Fibroblast of skin of back (primary cell): Measurements from ENCODE around the gene OR2F2. TPM values are rescaled to one million over a fixed set of nuclear protein-coding genes. Genes with fewer than 3 reads are reported as not detected.

ENCODE experiments used
- DNase-seq: peaks from one replicate; pipeline ENCODE4 v3.0.0-alpha.2; 2013
- polyA plus RNA-seq, 2 experiments: library from polyadenylated mRNA; unstranded; fragments of 120-200 nt; gene quantifications; one replicate each; pipeline ENCODE4 v1.2.1, GENCODE V29; 2013; ENCODE audit not compliant: insufficient read length in 2 of 2

OR2F2 gene, protein sequence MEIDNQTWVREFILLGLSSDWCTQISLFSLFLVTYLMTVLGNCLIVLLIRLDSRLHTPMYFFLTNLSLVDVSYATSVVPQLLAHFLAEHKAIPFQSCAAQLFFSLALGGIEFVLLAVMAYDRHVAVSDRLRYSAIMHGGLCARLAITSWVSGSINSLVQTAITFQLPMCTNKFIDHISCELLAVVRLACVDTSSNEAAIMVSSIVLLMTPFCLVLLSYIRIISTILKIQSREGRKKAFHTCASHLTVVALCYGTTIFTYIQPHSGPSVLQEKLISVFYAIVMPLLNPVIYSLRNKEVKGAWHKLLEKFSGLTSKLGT
- not detected for polyA plus RNA-seq (2013, experiment 1 of 2; ENCODE audit: insufficient read length)
- not detected for polyA plus RNA-seq (2013, experiment 2 of 2; ENCODE audit: insufficient read length)

DNA sequence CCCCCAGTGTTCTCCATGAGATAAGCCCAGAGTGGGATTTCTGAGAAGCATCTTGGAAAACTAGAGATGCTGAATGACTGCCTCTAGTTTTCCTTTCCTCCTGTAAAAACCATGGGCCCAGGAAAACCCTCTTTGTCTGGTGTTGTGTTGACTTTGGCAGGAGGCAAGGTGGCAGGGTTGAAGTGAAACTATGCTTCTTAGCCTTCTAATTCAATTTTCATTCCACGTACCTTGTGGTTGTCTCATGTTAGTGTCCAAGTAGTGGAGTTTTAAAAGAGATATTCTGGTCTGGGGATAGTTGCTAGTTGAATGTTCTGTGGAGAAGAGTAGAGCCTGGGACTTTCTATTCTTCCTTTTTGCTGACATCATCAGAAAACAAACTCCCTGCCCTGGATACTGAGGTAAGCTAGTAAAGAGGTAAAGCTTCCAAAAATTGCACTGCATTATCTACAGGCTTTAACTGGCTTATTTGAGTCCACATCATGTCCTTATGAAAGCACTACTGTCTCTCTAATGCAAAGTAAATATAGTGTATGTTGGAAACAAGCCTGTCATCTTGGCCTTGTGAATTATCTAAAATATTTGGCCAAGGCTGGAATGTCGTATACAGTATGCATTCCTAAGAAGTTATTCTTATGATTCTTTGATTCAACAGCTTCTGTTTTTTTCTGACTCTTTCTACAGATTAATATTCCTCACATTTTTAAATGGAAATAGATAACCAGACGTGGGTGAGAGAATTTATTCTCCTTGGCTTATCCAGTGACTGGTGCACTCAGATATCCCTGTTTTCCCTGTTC is at the start of gene OR2F2:
Gene OR2F2, plus strand, starts transcription at position 708 of the 800 bp plus-strand sequence. Its CDS starts 0 bp downstream, at position 708.
- DNase-seq, result peak; percentile 92

DNA sequence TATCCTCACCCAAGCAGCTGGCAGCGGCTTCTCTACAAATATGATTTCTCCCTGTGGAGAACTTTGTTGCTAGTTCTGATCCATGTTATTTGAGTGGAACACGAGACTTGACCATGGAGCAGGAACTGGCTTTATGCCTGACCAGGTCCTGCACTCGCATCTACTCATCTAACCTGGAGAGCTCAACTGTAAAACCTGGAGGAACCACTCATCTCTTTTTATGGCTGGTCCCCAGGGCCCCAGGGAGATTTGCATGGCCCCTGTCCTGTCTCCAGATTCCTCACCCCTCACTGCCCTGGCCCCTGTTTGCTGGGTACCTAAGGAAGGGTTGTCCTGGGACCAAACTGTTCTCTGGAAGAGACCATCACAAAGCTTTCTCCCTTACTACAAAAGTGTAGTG is 49.1 kb upstream of the OR2F2 start:
- no peak for DNase-seq

DNA sequence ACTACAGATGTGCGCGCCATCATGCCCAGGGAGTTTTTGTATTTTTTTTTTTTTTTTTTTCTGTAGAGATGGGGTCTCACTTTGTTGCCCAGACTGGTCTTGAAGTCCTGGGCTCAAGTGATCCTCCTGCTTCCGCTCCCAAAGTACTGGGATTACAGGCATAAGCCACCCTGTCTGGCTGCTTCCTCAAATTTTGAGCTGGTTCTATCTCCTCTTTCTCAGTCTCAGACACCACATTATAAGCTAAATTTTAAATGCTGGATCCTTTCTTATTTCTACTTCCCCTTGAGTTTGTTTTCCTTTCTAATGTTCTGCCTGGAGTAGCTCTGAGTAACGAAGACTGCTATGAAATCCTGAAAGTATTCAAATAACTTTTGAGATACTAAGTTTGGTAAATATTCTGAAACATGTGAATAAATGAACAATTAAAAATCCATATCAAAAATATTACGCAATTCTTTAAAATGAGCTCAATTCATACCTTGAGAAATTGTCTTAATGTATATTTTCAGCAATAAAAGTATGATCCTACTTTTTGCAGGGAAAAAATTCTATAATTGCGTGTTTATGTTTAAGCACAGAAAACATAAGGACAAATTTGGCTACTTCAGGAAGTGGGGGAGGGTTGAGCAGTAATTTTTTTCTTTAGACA is 48.1 kb upstream of the OR2F2 start:
- DNase-seq, result no peak

DNA sequence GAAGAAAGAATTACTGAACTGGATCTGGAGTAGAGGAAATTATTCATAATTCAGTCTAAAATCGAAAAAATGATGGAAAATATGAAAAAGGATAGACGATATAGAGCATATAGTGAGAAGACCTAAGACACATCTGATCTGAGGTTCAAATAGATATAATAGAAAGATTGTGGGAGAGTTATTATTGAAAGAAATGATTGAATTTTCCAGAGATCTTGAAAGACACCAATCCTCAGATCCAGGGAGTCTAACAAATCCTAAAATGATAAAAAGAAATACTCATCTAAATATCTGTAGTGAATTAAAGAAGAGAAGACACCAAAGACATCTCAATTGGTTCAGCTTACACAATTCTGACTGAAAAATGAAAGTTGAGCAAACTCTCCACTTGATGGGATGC is 46.0 kb upstream of the OR2F2 start:
- DNase-seq, result no peak

DNA sequence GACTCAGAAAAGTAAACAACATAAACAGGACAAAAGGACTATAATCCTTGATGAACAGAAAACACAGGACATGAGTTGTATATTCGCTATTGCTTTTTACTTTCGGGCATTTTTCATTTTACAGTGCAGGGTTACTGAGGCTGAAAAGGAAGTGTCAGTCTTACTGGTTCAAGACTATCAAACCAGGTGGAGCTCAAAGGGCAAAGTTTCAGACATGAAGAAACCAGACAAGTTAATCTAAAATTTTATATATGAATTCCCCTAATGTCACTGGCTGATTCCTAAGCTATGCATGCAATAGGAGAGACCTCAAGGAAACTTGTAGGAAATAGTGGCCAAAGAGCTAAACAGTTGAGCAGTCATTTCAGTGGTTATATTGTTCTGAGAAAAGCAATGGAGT is 44.5 kb upstream of the OR2F2 start:
- DNase-seq, result no peak

DNA sequence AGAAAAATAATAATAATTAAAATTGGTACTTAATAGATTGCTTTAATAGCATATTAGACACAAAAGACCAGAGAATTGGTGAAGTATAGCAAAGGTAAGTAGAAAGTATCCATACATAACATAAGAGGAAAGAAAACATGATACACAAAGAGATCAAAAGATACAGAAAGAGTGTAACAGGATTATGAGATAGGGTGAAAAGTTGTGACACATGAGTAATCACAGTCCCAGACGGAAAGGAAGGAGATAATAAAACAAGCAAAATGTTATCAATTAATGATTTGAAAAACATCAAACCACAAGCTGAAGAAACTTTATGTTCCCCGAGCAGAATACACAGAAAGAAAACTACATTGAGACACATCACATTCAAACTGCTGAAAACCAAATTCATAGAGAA is 43.6 kb upstream of the OR2F2 start:
- DNase-seq, result no peak

DNA sequence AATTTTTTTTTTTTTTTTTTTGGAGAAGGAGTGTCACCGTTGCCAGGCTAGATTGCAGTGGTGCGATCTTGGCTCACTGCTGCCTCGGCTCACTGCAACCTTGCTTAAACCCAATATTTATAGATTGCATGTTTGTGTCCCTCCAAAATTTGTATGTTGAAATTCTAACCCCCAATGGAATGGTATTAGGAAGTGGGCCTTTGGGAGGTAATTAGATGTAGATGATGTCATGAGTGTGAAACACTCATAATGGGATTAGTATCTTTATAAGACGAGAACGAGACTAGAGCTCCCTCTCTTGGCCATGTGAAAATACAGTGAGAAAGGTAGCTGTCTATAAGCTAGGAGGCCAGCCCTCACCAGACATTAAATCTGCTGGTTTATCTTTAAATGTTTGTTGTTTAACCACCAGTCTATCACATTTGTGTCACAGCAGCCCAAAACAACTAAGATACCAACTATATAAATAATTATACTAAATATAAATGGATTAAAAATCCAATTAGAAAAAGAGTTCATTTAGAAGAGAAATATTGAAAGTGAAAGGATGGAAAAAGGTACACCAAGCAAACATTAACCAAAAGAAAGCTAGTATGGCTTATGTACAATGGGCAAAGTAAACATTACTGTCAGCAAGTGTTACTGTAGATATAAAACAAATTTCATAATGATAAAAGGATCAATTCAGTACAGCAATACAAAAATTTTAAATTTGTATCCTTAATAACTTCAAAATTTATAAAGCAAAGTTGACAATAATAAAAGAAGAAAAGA is 42.3 kb upstream of the OR2F2 start:
- DNase-seq, result peak; percentile 37

DNA sequence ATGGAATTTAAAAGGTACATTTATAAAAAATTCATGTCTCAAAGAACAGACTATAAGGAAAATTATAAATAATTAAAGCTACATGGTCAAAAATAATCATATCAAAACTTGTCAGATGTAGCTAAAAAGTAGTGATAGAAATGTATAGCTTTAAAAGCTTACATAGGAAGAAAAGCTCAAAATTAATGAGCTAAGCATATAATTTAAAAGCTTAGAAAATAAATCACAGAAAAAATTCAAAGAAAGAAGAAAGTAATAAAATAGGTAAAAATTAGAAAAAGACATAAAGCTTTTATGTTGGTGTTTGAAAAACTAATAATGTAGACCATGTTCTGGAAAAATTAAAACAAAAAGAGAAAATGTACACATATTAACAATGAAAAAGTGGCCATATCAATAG is 38.4 kb upstream of the OR2F2 start:
- no peak for DNase-seq

DNA sequence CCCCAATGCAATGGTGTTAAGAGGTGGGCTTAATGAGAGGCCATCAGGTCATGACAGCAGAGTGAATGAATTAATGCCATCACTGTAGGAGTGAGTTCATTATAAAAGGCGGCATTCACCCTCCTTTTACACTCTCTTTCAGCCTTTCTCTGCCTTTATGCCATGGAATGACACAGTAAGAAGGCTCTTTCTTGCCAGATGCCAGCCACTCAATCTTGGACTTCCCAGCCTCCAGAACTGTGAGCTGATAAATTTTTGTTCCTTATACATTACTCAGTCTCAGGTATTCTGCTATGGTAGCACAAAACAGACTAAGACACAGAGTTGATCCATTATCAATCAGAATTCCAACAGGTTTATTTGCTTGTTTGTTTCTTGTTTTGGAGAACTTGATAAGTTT is 36.2 kb upstream of the OR2F2 start:
- no peak for DNase-seq

DNA sequence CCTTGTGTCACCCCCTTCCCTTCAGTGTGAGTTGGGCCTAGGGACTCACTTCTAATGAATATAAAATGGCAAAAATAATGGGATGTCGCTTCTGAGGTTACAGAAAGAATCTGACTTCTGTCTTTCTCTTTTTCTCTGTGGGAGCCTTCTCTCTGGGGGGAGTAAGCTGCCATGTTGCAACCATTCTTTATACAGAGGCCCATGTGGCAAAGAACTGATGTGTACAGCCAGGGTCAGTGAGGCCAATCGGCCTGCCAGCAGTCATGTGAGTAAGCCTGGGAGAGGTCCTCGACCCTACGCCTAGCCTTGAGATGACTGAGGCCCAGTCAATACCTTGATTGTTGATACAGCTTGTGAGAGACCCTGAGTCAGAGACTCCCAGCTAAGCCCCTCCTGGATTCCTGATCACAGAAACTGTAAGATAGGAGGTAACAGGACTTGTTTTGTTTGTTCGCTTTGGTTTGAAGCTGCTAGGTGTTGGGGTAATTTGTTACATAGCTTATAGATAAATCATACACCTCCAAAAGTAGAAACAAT is 34.7 kb upstream of the OR2F2 start:
- peak; percentile 7 for DNase-seq

DNA sequence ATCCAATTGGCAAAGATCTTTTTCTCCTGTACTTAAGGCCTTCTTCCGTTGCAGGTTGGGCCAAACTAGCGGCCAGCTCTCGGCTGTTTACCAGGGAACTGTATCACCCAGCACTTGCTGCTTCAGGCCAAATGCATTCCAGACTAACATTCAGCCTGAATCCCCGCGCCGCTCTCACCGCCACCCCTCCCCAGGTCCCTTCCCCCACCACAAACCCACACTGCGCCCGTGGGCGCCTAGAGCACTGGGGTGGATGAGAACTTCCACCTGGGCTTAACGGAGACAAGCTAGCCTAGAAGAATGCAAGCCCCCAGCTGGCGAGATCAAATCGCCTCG is 33.7 kb upstream of the OR2F2 start:
- DNase-seq, result peak; percentile 40

DNA sequence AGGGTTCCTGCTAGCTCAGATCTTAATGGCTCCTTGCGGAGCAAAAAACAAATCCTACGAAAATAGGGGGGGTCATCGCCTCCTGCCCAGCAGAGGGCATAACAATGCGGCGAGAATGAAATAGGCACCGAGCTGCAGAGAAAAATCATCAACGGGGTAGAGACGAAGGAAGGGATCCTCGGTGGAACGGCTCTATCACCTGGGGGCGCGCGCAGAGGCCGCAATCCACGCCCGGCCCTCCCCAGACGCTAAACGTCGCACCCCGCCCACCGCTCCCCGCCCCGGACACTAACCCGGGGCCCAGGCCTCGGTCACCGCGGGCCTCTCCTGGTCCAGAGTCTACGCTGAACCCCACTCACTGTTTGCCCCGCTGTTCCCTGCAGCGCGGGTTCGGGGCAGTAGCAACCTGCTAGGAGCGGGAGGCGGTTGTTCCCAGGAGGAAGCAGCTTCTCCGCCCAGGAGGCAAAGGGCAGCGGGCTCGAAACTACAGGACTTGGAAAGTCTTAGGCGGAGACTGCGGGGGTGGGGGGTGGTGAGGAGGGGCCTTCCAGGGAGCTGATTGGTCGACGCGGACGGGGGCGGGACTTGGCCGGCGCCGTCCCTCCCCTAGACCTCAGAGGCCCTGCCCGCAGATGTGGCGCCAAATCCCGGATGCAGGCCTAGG is 33.2 kb upstream of the OR2F2 start, which contains the start of gene TCAF1:
Gene TCAF1, minus strand, starts transcription at position 509 of the 664 bp plus-strand sequence. CDS start 25,568 bp downstream, outside the sequence.
- peak; percentile 93 for DNase-seq

DNA sequence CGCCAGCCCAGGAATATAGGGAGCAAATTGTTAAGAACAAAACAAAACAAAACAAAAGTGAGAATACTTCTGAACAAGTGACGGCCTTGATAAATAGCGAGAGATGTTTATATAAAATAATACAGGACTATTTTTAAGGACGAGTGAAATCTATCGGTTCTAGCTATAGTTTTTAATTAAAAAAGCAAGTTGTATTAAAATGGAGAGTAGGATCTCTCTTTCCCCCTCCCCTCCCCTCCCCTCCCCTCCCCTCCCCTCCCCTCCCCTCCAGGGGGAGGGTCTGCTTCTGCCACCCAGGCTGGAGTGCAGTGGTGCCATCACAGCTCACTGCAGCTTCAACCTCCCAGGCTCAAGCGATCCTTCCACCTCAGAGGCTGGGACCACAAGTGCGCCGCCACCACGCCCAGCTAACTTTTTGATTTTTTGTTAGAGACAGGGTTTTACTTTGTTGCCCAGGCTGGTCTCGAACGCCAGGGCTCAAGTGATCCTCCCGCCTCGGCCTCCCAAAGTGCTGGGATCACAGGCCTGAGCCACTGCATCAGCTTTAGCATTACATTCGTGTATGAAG is 32.6 kb upstream of the OR2F2 start:
- no peak for DNase-seq

DNA sequence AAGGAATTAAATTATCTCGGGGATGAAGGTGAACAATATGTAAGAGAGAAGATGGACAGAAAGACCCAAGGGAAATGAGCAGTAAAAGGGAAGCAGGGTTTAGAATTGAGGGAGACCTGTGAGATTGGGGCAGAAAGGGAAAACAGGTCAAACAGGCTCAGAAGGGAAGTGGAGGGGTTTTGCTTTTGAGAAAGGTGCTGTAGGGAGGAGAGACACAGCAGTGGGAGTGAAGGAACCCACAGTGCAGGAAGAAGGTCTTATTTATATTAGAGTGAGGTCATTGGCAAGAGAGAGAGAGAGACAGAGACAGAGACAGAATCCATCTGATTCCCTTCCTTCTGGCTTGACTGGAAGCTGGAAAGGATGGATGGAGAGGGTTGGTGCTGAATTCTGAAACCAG is 29.5 kb upstream of the OR2F2 start:
- DNase-seq, result no peak

DNA sequence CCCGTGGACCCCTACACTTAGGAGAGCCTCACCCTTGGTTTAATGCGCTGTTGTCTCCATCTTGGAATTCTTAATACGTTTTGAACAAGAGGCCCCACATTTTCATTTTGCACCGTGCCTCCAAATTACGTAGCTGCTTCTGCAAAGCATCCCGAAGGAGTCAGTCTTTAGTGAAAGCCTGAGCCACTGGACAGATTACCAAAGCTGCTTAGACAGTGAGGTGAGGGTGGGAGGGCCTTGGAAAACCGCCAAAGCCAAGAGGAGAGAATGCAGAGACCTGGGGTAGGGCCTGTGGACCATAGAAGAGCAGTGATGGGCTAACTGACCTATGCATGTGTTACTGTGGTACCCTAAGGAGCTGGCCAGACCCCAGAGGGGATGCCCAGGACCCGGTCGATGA is 28.9 kb upstream of the OR2F2 start:
- no peak for DNase-seq

DNA sequence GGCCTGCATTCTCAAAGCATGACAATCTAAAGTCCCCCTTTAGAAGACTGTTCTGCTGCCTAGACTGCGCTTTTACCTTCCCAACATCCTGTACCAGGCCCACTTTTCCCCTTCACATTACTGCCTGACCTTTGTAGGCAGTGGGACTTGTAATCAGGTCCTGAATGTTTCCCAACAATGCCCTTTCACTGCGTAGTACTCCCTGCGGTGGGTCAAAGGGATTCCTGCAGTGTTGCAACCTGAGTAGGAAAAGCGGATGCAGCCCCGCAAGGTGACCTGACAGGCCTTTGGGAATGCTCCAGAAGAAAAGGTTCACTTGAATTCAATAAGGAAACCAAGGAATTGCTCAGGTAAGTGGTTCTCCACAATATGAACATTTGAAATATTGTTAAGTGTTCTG is 28.1 kb upstream of the OR2F2 start:
- no peak for DNase-seq

DNA sequence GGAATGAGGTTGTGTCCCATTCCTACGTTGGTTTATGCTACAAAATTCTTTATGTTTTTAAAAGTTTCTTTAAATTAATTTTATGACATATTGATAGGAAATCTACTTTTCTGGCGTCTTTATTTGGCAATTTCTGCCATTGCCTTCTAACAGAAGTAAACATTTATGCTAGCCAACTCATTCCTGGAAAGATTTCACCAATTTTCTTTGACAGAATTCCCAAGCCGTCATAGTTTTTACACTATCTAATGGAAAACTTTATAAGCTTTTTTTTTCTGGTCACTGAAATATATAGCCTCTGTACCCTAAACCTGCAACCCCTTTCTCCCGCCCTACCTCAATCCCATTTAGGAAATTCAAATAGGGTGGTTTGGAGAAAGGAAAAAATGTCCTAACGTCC is 26.9 kb upstream of the OR2F2 start:
- no peak for DNase-seq

DNA sequence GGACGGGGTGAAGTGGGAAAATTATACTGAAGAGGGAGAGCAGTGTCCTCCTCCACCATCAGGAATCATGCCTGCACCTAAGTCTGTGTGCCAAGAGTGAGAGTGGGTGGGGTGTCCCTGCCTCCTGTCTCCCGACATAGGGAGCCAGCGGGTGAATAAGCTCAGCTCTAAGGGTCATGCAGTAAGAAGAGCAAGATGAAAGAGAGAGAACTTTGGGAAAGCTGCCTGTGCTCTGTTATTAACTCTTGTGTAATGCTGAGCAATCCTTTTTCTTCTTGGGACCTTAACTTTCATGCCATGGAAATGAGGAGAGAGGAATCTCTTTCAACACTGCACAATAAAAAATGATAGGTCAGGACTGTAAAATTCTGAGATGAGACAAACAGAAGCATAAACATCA is 25.2 kb upstream of the OR2F2 start:
- DNase-seq, result no peak

DNA sequence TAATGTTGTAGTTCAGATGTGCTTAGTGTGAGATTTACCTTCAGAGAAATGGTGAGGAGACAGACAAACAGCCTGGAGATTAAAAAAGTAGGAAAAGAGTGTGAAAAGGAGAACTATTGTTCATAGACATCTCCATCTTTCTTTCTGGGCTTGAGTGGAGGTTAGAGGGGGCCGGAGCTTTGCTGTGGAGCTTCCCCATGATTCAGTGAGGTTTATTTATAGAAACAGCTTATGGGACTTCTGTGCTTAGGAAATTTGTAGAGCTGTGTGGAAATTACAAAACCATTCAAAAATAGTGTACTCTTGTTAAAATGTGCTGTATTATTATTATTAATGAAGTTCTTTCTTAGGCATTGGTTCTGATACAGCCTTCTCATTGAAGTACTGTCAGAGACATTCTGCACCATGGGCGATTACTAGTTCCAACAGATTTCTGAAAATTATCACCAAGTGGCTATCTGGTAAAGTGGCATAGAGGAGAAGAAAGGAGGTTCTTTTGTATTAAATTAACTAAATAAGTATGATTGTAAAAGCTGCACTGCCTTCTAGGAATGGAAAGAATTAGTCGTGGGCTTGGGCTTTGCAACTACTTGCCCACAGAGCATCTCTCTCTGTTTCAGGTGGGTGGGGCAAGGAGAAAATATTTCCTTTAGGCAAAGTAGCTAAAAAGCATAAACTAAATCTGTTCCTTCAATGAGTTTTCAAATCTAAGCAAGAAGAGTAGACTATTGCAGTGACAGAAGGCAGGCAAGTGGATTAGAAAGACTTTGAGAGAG is 24.4 kb upstream of the OR2F2 start:
- DNase-seq, result no peak

DNA sequence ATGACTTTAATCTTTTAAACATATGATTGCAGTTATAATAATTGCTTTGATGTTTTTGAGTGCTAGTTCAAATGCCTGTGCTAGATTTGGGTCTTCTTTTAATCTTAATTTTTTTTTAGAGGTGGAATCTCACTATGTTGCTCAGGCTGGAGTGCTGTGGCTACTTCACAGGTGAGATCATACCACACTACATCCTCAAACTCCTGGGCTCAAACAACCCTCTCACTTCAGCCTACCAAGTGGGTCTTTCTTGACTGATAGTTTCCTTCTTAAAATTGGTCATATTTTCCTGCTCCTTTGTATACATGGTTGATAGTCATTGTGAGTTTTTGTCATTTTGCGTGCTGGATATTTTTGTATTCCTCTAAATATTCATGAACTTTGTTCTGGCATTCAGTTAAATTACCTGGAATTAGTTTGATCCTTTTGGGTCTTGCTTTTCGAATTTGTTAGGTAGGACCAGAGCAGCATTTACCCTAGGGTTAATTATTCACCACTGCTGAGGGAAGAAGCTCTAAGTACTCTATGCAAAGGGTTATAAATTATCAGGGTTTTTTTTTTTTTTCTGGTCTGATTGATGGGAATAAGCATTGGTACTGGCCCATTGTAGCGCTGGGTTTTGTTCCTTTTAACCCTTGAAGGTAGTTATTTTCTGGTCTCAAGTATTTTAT is 21.0 kb upstream of the OR2F2 start:
- DNase-seq, result no peak
